ENCODE data around the gene PTK7. TPM values are rescaled to one million over a fixed set of nuclear protein-coding genes. Genes with fewer than 3 reads are reported as not detected.

PTK7 gene
- total and polyA plus RNA-seq, 9 donors = 44.4 to 167 (median 84.8) TPM

DNA sequence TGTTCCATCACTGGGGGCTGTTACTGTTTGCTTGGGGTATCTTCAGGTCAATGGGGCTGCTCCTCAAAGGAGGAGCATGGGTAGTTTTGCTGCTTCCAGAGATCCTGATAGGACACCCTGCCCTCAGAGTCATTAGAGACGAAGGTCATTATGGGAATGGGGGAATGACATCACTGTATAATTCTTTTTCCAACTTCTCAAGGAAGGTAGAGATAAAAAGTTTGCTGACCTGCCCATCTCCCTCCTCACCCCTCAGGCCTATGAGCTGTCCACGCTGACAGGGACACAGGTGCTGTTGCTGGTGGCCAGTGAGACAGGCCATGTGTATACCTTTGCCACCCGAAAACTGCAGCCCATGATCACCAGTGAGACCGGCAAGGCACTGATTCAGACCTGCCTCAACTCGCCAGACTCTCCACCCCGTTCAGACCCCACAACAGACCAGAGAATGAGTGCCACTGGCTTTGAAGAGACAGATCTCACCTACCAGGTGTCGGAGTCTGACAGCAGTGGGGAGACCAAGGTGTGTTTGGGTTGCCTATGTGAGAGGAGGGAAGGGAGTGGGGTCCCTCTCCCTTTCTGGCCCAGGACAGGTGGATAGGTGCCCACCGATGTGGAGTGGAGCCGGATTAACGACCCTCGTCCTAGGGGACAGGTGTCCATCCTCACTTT, 97.6 kb downstream of the PTK7 start:
- no peak for TF ChIP-seq POLR2A (IDR thresholded peaks at IDR 0.05)
- TF ChIP-seq, protein P1, sequence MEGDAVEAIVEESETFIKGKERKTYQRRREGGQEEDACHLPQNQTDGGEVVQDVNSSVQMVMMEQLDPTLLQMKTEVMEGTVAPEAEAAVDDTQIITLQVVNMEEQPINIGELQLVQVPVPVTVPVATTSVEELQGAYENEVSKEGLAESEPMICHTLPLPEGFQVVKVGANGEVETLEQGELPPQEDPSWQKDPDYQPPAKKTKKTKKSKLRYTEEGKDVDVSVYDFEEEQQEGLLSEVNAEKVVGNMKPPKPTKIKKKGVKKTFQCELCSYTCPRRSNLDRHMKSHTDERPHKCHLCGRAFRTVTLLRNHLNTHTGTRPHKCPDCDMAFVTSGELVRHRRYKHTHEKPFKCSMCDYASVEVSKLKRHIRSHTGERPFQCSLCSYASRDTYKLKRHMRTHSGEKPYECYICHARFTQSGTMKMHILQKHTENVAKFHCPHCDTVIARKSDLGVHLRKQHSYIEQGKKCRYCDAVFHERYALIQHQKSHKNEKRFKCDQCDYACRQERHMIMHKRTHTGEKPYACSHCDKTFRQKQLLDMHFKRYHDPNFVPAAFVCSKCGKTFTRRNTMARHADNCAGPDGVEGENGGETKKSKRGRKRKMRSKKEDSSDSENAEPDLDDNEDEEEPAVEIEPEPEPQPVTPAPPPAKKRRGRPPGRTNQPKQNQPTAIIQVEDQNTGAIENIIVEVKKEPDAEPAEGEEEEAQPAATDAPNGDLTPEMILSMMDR (IDR thresholded peaks at IDR 0.05) = no peak
- TF ChIP-seq EP300 (IDR thresholded peaks at IDR 0.05) = no peak
- peak overlapping the region; percentile 83 for H3K4me3 ChIP-seq
- H3K9me3 ChIP-seq = no peaks in the 10 kb centered on the region
- WGBS, 3 donors = 29 to 31% (median 29%) methylated on average over 11 of the region's 11 CpGs
- H3K36me3 ChIP-seq = no peaks in the 10 kb centered on the region
- peak in 2 of 5 donors; percentile 25 to 47 for DNase-seq
- H3K27ac ChIP-seq = peak overlapping the region; percentile 34 to 91
- intact Hi-C loops (cut with DNase I) = no loop called here
- H3K4me1 ChIP-seq (ENCODE audit: insufficient read depth) = peaks cover 14% of the 10 kb centered on the region
- H3K27me3 ChIP-seq = no peaks in the 10 kb centered on the region

DNA sequence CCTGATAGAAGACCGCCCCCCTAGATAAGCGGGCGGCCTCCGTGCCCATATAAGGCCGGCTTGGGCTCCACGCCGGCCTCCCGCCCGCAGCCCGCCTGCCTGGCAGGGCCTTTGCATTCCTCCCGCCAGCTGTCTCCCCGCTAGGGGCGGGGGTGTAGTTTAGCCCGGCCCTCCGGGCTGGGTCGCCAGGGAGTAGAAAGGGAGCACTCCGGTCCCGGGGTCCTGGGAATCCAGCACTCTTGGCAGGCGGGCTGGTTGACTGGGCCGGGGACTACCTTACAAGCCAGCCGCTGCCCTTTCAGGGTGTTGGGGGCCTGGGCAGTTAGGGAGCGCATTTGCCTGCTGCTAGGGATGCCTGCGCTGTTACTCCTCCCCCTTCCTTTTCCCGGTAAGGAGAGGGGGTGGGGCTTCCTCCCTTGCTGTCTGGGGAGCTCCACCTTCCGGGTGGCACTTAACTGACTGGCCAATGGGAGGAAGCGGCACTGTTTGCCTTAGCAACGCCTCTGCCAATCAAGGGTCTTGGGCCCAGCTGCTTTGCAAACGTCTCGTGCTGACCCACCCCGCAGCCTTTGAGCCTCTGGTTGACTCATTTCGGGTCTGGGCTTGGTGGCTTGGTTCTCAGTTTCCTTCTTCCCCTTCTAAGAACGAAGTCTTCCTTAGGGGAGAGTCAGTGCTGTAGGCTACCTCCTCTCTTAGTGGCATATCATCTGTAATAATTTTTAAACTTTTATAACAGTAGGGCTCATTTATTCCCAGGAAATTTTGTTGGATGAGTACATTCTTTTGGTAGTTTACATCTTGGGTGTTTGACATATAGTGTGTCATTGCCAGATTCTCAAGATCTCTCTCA, 98.4 kb downstream of the PTK7 start:
- WGBS, 3 donors = 0 to 1% (median 1%) methylated on average over 31 to 32 of the region's 32 CpGs
- Histone ChIP-seq H3K36me3 (no peaks in the 10 kb centered on the region), H3K9me3 (no peaks in the 10 kb centered on the region), H3K4me1 (ENCODE audit: insufficient read depth) (peaks cover 14% of the 10 kb centered on the region), H3K4me3 (peak overlapping the region; percentile 83), H3K27ac (peak overlapping the region; percentile 34 to 91), H3K27me3 (no peaks in the 10 kb centered on the region)
- TF ChIP-seq, protein P1 (IDR thresholded peaks at IDR 0.05) = peak in 2 of 3 donors; percentile 23 to 50
- TF ChIP-seq EP300 (IDR thresholded peaks at IDR 0.05) (peak; percentile 23), POLR2A (IDR thresholded peaks at IDR 0.05) (peak; percentile 60)
- intact Hi-C loops (cut with DNase I) = no loop called here
- peak; percentile 92 to 98 (median 94) for DNase-seq

DNA sequence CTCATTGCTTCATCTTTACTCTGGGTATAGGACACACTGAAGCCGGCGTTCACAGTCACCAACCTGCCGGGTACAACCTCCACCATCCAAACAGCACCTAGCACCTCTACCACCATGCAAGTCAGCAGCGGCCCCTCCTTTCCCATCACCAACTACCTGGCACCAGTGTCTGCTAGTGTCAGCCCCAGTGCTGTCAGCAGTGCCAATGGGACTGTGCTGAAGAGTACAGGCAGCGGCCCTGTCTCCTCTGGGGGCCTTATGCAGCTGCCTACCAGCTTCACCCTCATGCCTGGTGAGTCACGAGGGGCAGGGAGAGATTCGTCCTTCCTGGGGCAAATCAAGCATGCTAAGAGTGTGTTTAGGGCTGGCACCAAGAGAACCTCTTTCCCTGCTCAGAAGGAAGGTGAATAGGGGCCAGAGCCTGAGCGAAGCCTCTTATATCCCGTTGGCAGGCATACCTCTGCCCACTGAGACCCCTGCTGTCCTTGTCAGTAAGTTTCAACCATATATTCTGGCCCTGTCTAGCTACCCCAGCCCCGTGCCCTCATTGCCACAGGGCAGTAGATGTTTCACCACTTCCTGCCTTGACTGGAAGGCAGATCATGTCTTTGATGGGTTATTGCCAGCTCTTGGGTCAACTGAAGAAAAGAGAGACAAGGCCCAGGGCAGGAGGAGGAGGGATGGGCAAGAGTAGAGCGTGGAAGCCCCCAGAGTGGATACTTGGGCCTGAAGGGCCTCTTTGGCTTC, 99.7 kb downstream of the PTK7 start:
- Histone ChIP-seq H3K27ac (no peak overlapping the region), H3K4me1 (ENCODE audit: insufficient read depth) (peaks cover 14% of the 10 kb centered on the region), H3K36me3 (no peaks in the 10 kb centered on the region), H3K9me3 (no peaks in the 10 kb centered on the region), H3K27me3 (no peaks in the 10 kb centered on the region), H3K4me3 (no peak overlapping the region)
- 83 to 91% (median 88%) methylated on average over 11 of the region's 11 CpGs for WGBS, 3 donors
- intact Hi-C loops (cut with DNase I) = no loop called here
- no peak for TF ChIP-seq EP300 (IDR thresholded peaks at IDR 0.05)
- TF ChIP-seq POLR2A (IDR thresholded peaks at IDR 0.05) = no peak
- TF ChIP-seq, protein P1 (IDR thresholded peaks at IDR 0.05) = no peak
- no peak for DNase-seq

DNA sequence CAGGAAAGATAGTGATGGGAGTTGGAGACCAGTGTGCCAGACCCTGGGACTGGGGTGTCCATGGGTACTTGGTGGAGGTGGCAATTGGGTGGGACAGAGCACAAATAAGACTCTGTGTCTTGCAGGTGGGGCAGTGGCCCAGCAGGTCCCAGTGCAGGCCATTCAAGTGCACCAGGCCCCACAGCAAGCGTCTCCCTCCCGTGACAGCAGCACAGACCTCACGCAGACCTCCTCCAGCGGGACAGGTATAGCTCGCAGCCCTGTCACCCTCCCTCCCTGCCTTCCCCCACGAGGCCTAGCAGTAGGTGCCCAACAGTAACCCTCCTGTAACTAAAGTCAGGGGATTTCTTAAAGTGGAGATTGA, 100.3 kb downstream of the PTK7 start:
- H3K27me3 ChIP-seq = no peaks in the 10 kb centered on the region
- no peak overlapping the region for H3K4me3 ChIP-seq
- no peak overlapping the region for H3K27ac ChIP-seq
- DNase-seq = no peak
- H3K36me3 ChIP-seq = no peaks in the 10 kb centered on the region
- TF ChIP-seq, protein P1 (IDR thresholded peaks at IDR 0.05) = no peak
- no peak for TF ChIP-seq POLR2A (IDR thresholded peaks at IDR 0.05)
- no peak for TF ChIP-seq EP300 (IDR thresholded peaks at IDR 0.05)
- 88 to 91% (median 88%) methylated on average over 6 of the region's 6 CpGs for WGBS, 3 donors
- H3K4me1 ChIP-seq (ENCODE audit: insufficient read depth) = peaks cover 14% of the 10 kb centered on the region
- no peaks in the 10 kb centered on the region for H3K9me3 ChIP-seq
- intact Hi-C loops (cut with DNase I) = no loop called here
